ENCODE results near the gene CNBP. TPM values are rescaled to one million over a fixed set of nuclear protein-coding genes. Genes with fewer than 3 reads are reported as not detected.

Gene CNBP
- total and polyA plus RNA-seq, 2 of the 4 experiments (the other 2 are of a cell fraction): 217 to 223 TPM

- no peak overlapping the region for H2AFZ ChIP-seq (replicated peaks; ENCODE audit: low read length, poor library complexity)
- no peak overlapping the region for H2BK20ac ChIP-seq (ENCODE audit: low read depth, low read length)
- no peaks in the 10 kb centered on the region for H3K9me1 ChIP-seq (ENCODE audit: insufficient read depth, low read length)
- intact Hi-C loops (cut with micrococcal nuclease) (no loop called here), dilution Hi-C loops (cut with HindIII; ENCODE audit: low sequenced_read_pairs, unreplicated experiment) (no loop called here), in situ Hi-C loops (cut with MboI; ENCODE audit: low sequenced_read_pairs) (no loop called here)
- H3K23ac ChIP-seq (ENCODE audit: low read depth, low read length): no peak overlapping the region
- H3K4me1 ChIP-seq (ENCODE audit: control insufficient read depth, insufficient read depth, low read length): peaks cover 8% of the 10 kb centered on the region
- no peak overlapping the region for H2BK120ac ChIP-seq (ENCODE audit: low read depth, low read length)
- BruUV-seq (replicated peaks): no TSS peak
- no peak overlapping the region for H3K18ac ChIP-seq (ENCODE audit: low read depth, low read length)
- H4K20me1 ChIP-seq (ENCODE audit: insufficient read depth, low read length): peaks cover 95% of the 10 kb centered on the region
- no peak overlapping the region for H2BK5ac ChIP-seq (ENCODE audit: low read depth, low read length, poor library complexity, severe bottlenecking)
- H3K9me3 ChIP-seq (ENCODE audit: control insufficient read depth, insufficient read depth, low read length): no peaks in the 10 kb centered on the region
- H3K4me2 ChIP-seq (ENCODE audit: low read depth, low read length): no peak overlapping the region
- H3K4ac ChIP-seq (ENCODE audit: low read depth, low read length): no peak overlapping the region
- no peak overlapping the region for H4K91ac ChIP-seq (ENCODE audit: insufficient read depth, low read depth, low read length)
- H2AK9ac ChIP-seq (replicated peaks; ENCODE audit: low read depth, low read length, poor library complexity): no peak overlapping the region
- no peak overlapping the region for H2AK5ac ChIP-seq (ENCODE audit: low read depth, low read length)
- ChIA-PET CTCF (no interaction called here), POLR2A (ENCODE audit: unreplicated experiment) (no interaction called here)
- DNase-seq (no peak), ATAC-seq (ENCODE audit: low read depth) (no peak)
- H3K14ac ChIP-seq (replicated peaks; ENCODE audit: low read depth, low read length): no peak overlapping the region
- no peak overlapping the region for H3K4me3 ChIP-seq (ENCODE audit: insufficient read depth, low read depth, low read length)
- TF ChIP-seq RAD21 (IDR thresholded peaks at IDR 0.05; ENCODE audit: low read length) (no peak), POLR2A (IDR thresholded peaks at IDR 0.05; ENCODE audit: low read depth, low read length) (no peak), MAZ (IDR thresholded peaks at IDR 0.05; ENCODE audit: borderline replicate concordance, low read depth, low read length) (no peak), CEBPB (IDR thresholded peaks at IDR 0.05; ENCODE audit: low read depth, low read length) (no peak), RFX5 (IDR thresholded peaks at IDR 0.05; ENCODE audit: low read depth, low read length) (no peak), BHLHE40 (IDR thresholded peaks at IDR 0.05; ENCODE audit: low read depth, low read length) (no peak), CHD1 (IDR thresholded peaks at IDR 0.05; ENCODE audit: low read depth, low read length) (no peak), RCOR1 (IDR thresholded peaks at IDR 0.05; ENCODE audit: insufficient replicate concordance, low read length) (no peak), USF2 (IDR thresholded peaks at IDR 0.05; ENCODE audit: low read depth, low read length) (no peak), NFE2L2 (IDR thresholded peaks at IDR 0.05; ENCODE audit: low read depth, low read length) (no peak), ELK1 (IDR thresholded peaks at IDR 0.05; ENCODE audit: borderline replicate concordance, low read depth, low read length) (no peak), MAFK (IDR thresholded peaks at IDR 0.05; ENCODE audit: low read depth, low read length) (no peak), FOS (IDR thresholded peaks at IDR 0.05; ENCODE audit: low read depth, low read length) (no peak), CTCF (conservative IDR thresholded peaks at IDR 0.05; ENCODE audit: low read depth, low read length) (no peak), SMC3 (IDR thresholded peaks at IDR 0.05; ENCODE audit: low read depth, low read length) (no peak), MXI1 (IDR thresholded peaks at IDR 0.05; ENCODE audit: borderline replicate concordance, low read depth, low read length) (no peak)
- H3K36me3 ChIP-seq (ENCODE audit: control insufficient read depth, insufficient read depth, low read length): peaks cover 13% of the 10 kb centered on the region
- no peaks in the 10 kb centered on the region for H3K27me3 ChIP-seq (ENCODE audit: control insufficient read depth, insufficient read depth, low read length)
- no peak overlapping the region for H4K8ac ChIP-seq (ENCODE audit: low read depth in 2 of 2, low read length in 2 of 2)
- H3K9ac ChIP-seq (ENCODE audit: low read depth, low read length): no peak overlapping the region
- no peak overlapping the region for H4K5ac ChIP-seq (ENCODE audit: low read depth, low read length)
- H3K79me1 ChIP-seq (ENCODE audit: low read depth in 1 of 2, low read length in 2 of 2): peaks cover 5 to 26% of the 10 kb centered on the region in 2 experiments
- no peak overlapping the region for H3K56ac ChIP-seq (ENCODE audit: extremely low read depth, insufficient read depth, low read length)
- no CpG with 5 or more reads among the region's 1 CpG for WGBS, 2 experiments (ENCODE audit: extremely low coverage in 2 of 2, insufficient read length in 1 of 2)
- no peak overlapping the region for H2BK15ac ChIP-seq (ENCODE audit: low read depth, low read length)
- H3K27ac ChIP-seq (ENCODE audit: insufficient read depth, low read length): no peak overlapping the region
These were observed 7.6 kb downstream of the CNBP start for GRCh38 chr3:129176051-129176450.
